WERI-Rb-1 (cell line): Measurements from ENCODE around the gene BCO2.
"Not testable (repeated sequence)": the region's sequence is repeated elsewhere in the genome, so short reads cannot be mapped to it uniquely, and the experiment has no call there.

Experiments
- DNase-seq: peaks from one replicate; pipeline ENCODE4 v3.0.0-alpha.2; 2020
- H3K27ac ChIP-seq: fragments of 250-450 bp; sonication (Bioruptor Pico); 2 replicates; pipeline ENCODE4 v1.5.1; 2020; ENCODE audit warnings: mild to moderate bottlenecking, moderate library complexity
- H3K27me3 ChIP-seq: fragments of 250-450 bp; sonication (Bioruptor Pico); 2 replicates; pipeline ENCODE4 v1.5.1; 2021; ENCODE audit warnings: mild to moderate bottlenecking, low read depth, moderate library complexity; ENCODE audit not compliant: insufficient read depth, severe bottlenecking
- H3K36me3 ChIP-seq: fragments of 250-450 bp; sonication (Bioruptor Pico); 2 replicates; pipeline ENCODE4 v1.5.1; 2020; ENCODE audit warnings: mild to moderate bottlenecking, moderate library complexity
- H3K4me3 ChIP-seq: 2 replicates; pipeline ENCODE4 v1.5.1; 2011; ENCODE audit warnings: low read depth, mild to moderate bottlenecking, control low read depth, low read length
- H3K9me3 ChIP-seq: fragments of 250-450 bp; sonication (Bioruptor Pico); 2 replicates; pipeline ENCODE4 v1.5.1; 2021; ENCODE audit warnings: mild to moderate bottlenecking, moderate library complexity; ENCODE audit not compliant: severe bottlenecking
- TF ChIP-seq, protein P1 (sequence below): IDR thresholded peaks from 2 replicates; pipeline ENCODE4 v1.5.1; 2011; ENCODE audit warnings: low read depth, mild to moderate bottlenecking, control low read depth, inconsistent platforms, low read length

BCO2 gene

GRCh38 chr11:112159098-112160065 is 15.9 kb upstream of the BCO2 start:
- Histone ChIP-seq H3K9me3 (no peaks in the 10 kb centered on the region), H3K27me3 (no peaks in the 10 kb centered on the region), H3K27ac (no peak overlapping the region), H3K4me3 (no peak overlapping the region), H3K36me3 (no peaks in the 10 kb centered on the region)
- TF ChIP-seq, protein P1, sequence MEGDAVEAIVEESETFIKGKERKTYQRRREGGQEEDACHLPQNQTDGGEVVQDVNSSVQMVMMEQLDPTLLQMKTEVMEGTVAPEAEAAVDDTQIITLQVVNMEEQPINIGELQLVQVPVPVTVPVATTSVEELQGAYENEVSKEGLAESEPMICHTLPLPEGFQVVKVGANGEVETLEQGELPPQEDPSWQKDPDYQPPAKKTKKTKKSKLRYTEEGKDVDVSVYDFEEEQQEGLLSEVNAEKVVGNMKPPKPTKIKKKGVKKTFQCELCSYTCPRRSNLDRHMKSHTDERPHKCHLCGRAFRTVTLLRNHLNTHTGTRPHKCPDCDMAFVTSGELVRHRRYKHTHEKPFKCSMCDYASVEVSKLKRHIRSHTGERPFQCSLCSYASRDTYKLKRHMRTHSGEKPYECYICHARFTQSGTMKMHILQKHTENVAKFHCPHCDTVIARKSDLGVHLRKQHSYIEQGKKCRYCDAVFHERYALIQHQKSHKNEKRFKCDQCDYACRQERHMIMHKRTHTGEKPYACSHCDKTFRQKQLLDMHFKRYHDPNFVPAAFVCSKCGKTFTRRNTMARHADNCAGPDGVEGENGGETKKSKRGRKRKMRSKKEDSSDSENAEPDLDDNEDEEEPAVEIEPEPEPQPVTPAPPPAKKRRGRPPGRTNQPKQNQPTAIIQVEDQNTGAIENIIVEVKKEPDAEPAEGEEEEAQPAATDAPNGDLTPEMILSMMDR = no peak
- DNase-seq = no peak

- Histone ChIP-seq H3K36me3 (no peaks in the 10 kb centered on the region), H3K4me3 (no peak overlapping the region), H3K9me3 (no peaks in the 10 kb centered on the region), H3K27ac (no peak overlapping the region), H3K27me3 (no peaks in the 10 kb centered on the region)
- no peak for DNase-seq
- TF ChIP-seq, protein P1 = no peak
Observed at GRCh38 chr11:112160091-112160848, 15.0 kb upstream of the BCO2 start.

- TF ChIP-seq, protein P1 = no peak
- Histone ChIP-seq H3K4me3 (no peak overlapping the region), H3K27me3 (no peaks in the 10 kb centered on the region), H3K36me3 (no peaks in the 10 kb centered on the region), H3K9me3 (no peaks in the 10 kb centered on the region), H3K27ac (no peak overlapping the region)
- no peak for DNase-seq
Observed at GRCh38 chr11:112161012-112161411, 14.3 kb upstream of the BCO2 start.

GRCh38 chr11:112162200-112162599 is 13.1 kb upstream of the BCO2 start:
- DNase-seq, H3K27me3 ChIP-seq, H3K4me3 ChIP-seq, H3K27ac ChIP-seq, H3K36me3 ChIP-seq, H3K9me3 ChIP-seq: not testable (repeated sequence)

DNA sequence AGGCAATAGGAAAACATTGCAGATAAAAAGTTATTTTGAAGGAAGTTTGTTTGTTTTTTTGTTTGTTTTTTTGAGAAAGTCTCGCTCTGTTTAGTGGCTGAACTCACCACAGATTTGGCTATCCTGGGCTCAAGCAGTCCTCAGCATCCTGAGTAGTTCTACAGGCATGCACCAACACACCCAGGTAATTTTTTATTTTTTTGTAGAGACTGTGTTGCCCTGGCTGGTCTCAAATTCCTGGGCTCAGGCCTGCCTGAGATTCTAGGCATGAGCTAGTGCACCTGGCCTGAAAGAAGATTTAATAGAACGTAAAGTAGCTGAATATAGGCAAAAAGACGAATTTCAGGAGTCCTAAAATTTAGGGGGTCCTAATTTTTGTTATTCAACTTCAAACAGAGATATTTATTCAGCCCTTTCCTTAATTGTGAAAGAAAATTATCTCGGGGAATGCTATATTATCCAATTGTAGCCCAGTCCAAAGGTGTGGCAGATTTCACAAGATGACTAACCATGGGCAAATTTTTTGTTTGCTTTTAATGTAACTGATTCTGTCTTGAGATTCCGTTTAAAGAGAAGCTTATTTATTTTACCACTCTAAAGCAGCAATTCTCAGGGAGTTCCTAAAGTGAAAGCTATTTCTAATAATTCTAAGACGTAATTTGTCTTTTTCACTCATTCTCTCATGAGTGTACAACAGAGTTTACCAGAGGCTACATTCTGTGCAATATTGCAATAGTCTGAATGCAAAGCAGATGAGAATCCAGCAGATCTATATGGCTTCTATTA is 12.4 kb upstream of the BCO2 start:
- H3K36me3 ChIP-seq = no peaks in the 10 kb centered on the region
- TF ChIP-seq, protein P1 = no peak
- no peak for DNase-seq
- no peaks in the 10 kb centered on the region for H3K9me3 ChIP-seq
- H3K27me3 ChIP-seq = no peaks in the 10 kb centered on the region
- no peak overlapping the region for H3K4me3 ChIP-seq
- H3K27ac ChIP-seq = no peak overlapping the region
